Measurements from ENCODE around the gene CHCHD4.
A peak's percentile ranks its signal among the peaks of the same experiment; 100 is the strongest.
"Not testable (repeated sequence)": the region's sequence is repeated elsewhere in the genome, so short reads cannot be mapped to it uniquely, and the experiment has no call there.

CHCHD4 gene

DNA sequence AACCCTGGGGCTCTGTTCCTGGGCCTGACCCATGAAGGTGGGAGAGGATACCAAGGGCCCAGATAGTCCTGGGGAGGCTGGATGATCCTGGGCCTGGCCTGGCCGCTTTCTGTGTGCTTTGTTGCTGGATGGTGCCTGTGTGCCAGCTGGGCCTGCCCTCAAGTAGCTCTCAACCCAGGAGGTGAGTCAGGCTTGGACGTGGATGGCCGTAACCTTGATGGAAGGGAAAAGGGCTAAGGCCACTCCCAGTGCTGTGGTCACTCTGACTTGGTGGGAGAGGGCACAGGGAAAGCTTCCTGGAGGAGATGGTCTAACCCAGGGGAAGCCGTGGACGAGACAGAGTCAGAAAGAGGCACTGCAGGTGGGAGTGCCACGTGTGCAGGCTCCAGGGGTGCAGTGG, 9.6 kb upstream of the CHCHD4 start:
- DNase-seq (ENCODE audit: low read depth): no peak

- no peak for DNase-seq (ENCODE audit: low read depth)
Observed at GRCh38 chr3:14133876-14134275, 9.2 kb upstream of the CHCHD4 start.

GRCh38 chr3:14133188-14133800, 8.6 kb upstream of the CHCHD4 start:
- DNase-seq (ENCODE audit: low read depth): no peak

- no peak for DNase-seq (ENCODE audit: low read depth)
Observed at GRCh38 chr3:14132689-14133088, 8.0 kb upstream of the CHCHD4 start.

GRCh38 chr3:14132120-14132519, 7.5 kb upstream of the CHCHD4 start:
- DNase-seq (ENCODE audit: low read depth): no peak

- DNase-seq (ENCODE audit: low read depth): no peak
Observed at GRCh38 chr3:14131134-14131533, 6.5 kb upstream of the CHCHD4 start.

- no peak for DNase-seq (ENCODE audit: low read depth)
Observed at GRCh38 chr3:14130707-14131106, 6.0 kb upstream of the CHCHD4 start.

DNA sequence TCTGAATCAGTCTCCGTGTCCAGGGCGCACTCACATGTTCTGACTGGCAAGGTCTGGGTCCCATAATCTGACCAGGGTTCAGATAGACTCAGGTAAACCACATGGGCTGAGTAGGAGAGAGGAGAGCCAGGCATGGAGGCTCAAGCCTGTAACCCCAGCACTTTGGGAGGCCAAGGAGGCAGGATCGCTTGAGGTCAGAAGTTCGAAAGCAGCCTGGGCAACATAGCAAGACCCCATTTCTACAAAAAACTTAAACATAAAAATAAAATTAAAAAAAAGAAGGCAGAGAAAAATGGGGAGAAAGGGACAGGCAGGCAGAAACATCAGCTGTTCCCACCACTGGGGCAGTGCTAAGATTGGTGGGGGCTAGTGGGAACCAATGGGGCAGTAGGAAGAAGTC, 5.6 kb upstream of the CHCHD4 start:
- no peak for DNase-seq (ENCODE audit: low read depth)

DNA sequence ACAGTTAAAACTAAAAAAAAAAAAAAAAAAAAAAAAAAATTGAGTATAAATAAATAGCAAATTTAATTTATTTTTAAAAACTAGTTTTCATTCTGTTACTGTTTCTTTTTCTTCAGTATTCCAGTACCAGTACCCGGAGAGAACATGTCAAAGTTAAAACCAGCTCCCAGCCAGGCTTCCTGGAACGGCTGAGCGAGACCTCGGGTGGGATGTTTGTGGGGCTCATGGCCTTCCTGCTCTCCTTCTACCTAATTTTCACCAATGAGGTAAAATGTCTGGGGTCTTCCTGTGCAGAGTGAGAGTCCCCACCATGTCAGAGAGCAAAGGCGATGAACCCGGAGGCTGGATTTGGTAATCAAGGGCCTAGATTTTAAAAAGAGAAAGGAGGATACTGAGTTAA, 4.6 kb upstream of the CHCHD4 start:
- DNase-seq (ENCODE audit: low read depth): no peak

GRCh38 chr3:14128724-14129123, 4.1 kb upstream of the CHCHD4 start:
- DNase-seq (ENCODE audit: low read depth): no peak

GRCh38 chr3:14127516-14128161, 3.0 kb upstream of the CHCHD4 start:
- no peak for DNase-seq (ENCODE audit: low read depth)

DNA sequence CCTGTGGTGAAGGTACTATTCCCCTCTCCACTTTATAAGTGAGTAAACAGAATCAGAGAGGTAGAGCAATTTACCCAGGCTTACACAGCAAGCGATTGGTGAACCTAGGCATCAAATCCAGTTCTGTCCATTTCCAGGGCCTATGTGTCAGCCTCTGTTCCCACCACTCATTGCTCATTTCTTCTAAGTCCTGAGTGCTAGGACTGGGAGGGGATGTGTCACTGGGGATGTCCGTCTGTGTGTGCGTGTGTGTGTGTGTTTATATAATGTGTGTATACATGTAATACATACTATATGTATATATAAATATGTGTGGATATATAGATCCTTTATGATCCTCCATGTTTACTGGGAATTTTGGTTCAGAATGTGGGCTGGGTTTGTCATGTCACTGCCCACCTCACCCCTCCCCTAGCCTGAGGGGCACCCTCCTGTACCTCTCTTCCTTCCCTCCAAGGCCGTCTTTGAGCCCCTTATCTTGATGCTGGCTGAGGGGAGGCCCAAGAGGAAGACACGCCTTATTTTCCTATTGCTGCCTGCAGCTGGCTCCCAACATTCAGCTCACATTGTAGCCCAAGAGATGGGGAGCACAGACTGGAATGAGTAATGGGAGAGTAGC, 2.3 kb upstream of the CHCHD4 start:
- DNase-seq (ENCODE audit: low read depth): no peak

DNA sequence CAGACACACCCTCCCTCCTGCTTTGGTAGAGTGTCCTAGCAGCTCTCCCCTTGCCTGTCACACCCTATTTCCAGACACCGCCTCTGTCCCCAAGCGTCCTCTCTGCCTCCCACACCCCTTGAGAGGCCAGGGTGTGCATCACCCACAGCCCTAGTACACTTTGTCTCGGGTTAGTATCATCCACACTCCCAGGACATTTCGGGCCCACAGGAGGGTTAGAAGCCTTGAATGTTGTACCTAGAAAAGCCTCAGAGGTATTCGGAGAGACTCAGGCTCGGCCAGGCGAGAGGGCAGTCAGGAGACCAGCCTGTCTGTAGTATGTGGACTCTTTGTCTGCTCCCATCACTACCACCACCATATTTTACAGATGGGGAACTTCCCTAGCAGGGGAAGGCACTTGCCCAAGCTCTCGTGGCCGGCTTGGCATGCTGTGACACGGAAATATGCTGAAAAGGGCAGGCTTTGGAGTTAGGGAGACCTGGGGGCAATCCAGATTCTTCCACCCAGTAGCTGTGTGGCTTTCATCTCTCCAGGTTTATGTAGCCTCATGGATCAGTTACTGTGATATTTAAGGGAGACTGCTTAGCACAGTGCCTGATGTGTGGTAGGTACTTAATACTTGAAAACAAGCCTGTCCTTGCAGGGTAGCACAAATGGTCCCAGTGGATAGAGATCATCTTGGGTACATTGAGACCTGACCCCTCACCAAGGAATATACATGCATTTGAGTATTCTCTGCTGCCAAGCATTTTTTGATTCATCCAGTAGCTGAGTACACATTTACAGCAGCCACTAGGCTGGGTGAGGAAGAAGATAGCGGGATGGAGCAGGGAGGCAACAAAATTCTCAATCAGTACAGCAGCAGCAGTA, 1.6 kb upstream of the CHCHD4 start:
- no peak for DNase-seq (ENCODE audit: low read depth)

DNA sequence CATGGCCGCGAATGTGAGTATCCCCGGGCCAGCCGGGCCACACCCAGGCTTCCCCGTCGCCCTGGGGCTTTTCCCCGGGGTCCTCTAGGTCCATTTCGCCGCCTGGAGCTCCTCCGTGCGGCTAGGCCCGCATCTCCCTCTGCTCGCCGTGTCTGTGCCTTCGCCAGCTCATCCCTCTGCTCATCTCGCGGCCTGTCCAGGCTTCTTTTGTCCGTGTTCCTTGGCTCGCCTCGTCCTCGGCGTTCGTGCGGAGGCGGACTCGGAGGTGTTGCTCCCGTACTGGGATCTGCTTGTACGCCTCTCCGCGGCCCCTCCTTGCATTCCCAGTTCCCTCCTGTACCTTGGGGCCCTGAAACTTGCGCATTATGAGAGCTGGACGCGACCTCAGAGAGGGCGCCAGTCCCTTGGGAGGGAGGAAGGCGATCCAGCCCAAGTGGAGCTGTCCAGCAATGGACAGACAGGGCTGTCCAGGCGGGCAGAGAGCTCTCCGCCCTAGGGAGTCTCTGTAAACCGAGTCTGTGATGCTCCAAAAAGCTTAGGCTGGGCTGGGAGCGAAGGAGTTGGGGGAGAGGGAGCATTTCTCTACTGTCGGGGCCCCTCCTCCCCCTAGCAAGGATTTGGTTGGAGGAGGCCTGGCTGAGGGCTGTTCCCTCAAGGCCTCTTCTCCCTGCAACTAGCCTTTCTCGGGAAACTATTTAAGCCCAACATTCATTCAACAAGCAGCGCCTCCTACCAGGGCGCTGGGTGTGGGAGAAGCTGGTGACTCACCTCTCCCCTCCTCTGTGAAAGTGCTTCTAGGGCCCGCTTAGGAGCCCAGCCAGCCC, 735 bp upstream of the CHCHD4 start:
- DNase-seq (ENCODE audit: low read depth): peak; percentile 45

GRCh38 chr3:14124223-14124614, 451 bp downstream of the CHCHD4 start:
- DNase-seq (ENCODE audit: low read depth): peak; percentile 44

DNA sequence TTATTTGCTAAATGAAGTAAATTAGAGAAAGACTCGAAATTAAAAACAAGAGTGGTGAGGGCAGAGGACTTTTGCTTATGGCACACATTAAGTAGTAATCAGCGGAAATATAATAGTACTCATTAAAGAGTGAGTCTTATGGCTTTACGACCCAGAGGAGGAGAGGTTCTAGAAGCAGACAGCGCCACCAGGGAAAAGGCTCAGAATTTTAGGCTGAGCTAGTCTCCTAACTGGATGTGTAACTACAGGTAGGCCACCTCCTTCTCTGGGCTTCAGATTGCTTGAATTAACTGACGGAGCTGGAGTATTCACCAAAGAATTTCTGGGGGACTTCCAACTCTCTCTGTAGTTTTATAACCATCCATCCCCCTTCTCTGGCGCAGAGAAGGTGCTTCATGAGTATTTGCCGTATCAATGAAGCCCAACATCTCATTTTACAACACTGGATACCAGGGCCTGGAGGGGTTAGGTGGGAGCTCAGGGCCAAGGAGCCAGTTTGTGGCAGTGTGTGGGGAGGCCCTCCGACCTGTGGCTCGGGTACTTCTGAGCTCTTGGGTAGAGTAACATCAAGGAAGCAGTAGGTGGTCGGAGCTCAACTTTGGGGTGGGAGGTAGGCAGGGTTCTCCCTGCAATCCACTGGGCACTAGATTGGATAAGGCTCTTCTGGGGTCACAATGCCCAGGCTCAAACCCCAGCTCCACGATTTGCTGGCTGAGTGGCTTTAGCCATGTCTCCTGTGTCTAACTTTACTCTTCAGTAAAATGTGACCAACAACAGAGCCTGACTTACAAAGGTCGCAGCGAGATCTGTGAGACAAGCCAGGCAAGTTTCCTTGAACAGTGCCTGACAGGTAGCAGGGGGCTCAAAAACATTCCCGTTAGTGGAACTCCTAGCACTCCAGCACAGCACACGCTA, 1.1 kb downstream of the CHCHD4 start:
- DNase-seq (ENCODE audit: low read depth): no peak

- no peak for DNase-seq (ENCODE audit: low read depth)
Observed at GRCh38 chr3:14122301-14122700, 2.4 kb downstream of the CHCHD4 start.

- DNase-seq (ENCODE audit: low read depth): no peak
Observed at GRCh38 chr3:14121859-14122258, 2.8 kb downstream of the CHCHD4 start.

DNA sequence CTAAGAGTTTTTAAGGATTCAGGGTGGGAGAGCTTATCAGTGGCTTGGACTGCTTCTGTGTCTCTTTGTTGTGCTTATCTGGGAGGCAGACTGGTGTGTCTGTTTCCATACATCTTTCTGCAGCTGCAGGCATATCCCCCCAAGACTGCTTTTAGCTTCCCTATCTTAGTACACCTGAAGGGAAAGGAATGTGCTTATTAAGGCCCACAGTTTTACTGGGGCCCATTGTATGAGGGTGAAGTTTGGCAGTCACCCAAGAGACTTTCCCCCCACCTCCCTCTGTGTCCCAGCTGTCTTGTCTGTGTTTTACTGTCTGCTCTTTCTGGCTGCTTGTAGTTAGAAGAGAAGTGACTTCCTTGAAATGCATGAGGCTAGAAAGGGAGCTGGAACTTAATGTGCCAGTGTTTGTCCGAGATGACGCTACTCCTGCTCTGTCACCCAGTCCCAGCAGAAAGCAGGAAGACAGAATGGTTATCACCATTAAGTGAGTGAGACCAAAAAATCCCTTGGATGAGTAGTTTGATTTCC, 3.7 kb downstream of the CHCHD4 start:
- not testable (repeated sequence) for DNase-seq (ENCODE audit: low read depth)

DNA sequence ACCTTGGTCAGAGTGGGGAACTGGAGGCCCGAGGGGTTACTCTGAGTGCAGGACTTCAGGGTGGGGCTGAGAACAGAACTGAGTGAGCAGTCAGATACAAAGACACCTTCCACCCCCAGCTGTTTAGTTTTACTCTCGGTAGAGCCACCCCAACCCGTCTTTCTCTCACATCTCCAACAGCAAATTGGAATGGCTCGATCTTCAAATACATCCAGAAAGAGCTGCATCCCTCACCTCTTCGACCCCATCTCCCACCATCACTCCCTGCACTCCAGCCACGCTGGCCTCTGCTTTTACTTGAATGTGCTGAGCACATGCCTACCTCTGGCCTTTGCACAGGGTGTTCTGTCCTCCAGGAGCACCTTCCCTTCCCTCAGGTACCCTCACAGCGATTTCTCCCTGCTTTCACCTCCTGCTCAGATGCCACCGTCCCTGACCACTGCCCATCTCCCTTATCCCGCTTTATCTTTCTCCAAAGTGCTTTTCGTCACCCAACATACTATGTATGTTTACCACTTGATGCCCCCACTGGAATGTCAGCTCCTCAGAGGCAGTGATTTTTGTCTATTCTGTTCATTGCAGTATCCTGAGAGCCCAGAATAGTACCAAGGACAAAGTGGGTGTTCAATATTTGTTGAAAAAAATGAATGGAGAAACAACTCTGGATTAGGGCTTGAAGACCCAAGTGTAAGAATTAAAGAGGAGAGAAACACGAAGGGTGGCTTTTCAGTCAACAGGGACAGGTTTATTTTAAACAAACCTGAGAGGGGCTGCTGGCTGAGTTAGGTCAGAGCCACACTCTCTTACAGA, 4.4 kb downstream of the CHCHD4 start:
- DNase-seq (ENCODE audit: low read depth): no peak

Data from activated T-cell treated with anti-CD3 and anti-CD28 coated beads for 1 hour (primary cell).